GM23248 (cell line): ENCODE data around the gene UBE2E3. TPM values are rescaled to one million over a fixed set of nuclear protein-coding genes. Genes with fewer than 3 reads are reported as not detected.

Source experiments
- DNase-seq: peaks from one replicate; pipeline ENCODE4 v3.0.0-alpha.2; 2015
- H2AFZ ChIP-seq: fragments of 200-600 bp; sonication (generic); 2 replicates; pipeline ENCODE4 v1.6.1; 2016; ENCODE audit warnings: antibody characterized with exemption
- H3F3A ChIP-seq: fragments of 200-600 bp; sonication (generic); 2 replicates; pipeline ENCODE4 v1.6.1; 2016; ENCODE audit warnings: mild to moderate bottlenecking, antibody characterized with exemption, mixed run types; ENCODE audit not compliant: insufficient read depth
- H3K27ac ChIP-seq: fragments of 200-600 bp; sonication (generic); 2 replicates; pipeline ENCODE4 v1.5.1; 2016; ENCODE audit warnings: mild to moderate bottlenecking
- H3K27me3 ChIP-seq: fragments of 200-600 bp; sonication (generic); replicated peaks from 2 replicates; pipeline ENCODE4 v1.6.1; 2016; ENCODE audit warnings: mild to moderate bottlenecking; ENCODE audit not compliant: insufficient read depth
- H3K36me3 ChIP-seq: fragments of 200-600 bp; sonication (generic); 2 replicates; pipeline ENCODE4 v1.6.1; 2016; ENCODE audit warnings: low read depth, mild to moderate bottlenecking
- H3K4me1 ChIP-seq: fragments of 200-600 bp; sonication (generic); 2 replicates; pipeline ENCODE4 v1.6.1; 2016; ENCODE audit warnings: mild to moderate bottlenecking; ENCODE audit not compliant: insufficient read depth
- H3K4me2 ChIP-seq: fragments of 200-600 bp; sonication (generic); one replicate; pipeline ENCODE4 v1.6.1; 2016; ENCODE audit warnings: mild to moderate bottlenecking; ENCODE audit not compliant: unreplicated experiment
- H3K4me3 ChIP-seq: fragments of 200-600 bp; sonication (generic); 2 replicates; pipeline ENCODE4 v1.5.1; 2016; ENCODE audit warnings: mild to moderate bottlenecking
- H3K79me2 ChIP-seq: fragments of 200-600 bp; sonication (generic); 2 replicates; pipeline ENCODE4 v1.6.1; 2016; ENCODE audit warnings: mild to moderate bottlenecking; ENCODE audit not compliant: insufficient read depth
- H3K9ac ChIP-seq: fragments of 200-600 bp; sonication (generic); 2 replicates; pipeline ENCODE4 v1.6.1; 2016; ENCODE audit warnings: mild to moderate bottlenecking
- H3K9me2 ChIP-seq: fragments of 200-600 bp; sonication (generic); 2 replicates; pipeline ENCODE4 v1.6.1; 2016; ENCODE audit warnings: mixed run types, mild to moderate bottlenecking, moderate library complexity; ENCODE audit not compliant: insufficient read depth
- H3K9me3 ChIP-seq: fragments of 200-600 bp; sonication (generic); one replicate; pipeline ENCODE4 v1.6.1; 2017; ENCODE audit warnings: low read depth
- H4K20me1 ChIP-seq: fragments of 200-600 bp; sonication (generic); 2 replicates; pipeline ENCODE4 v1.6.0; 2016; ENCODE audit not compliant: insufficient read depth
- EZH2 ChIP-seq: fragments of 200-600 bp; sonication (generic); IDR thresholded peaks from 2 replicates; pipeline ENCODE4 v1.6.1; 2018; ENCODE audit warnings: antibody characterized with exemption, mild to moderate bottlenecking; ENCODE audit not compliant: insufficient read depth, poor library complexity, severe bottlenecking
- EZH2phosphoT487 ChIP-seq: fragments of 200-600 bp; sonication (generic); IDR thresholded peaks from 2 replicates; pipeline ENCODE4 v1.6.1; 2018; ENCODE audit warnings: antibody characterized with exemption, moderate library complexity, mild to moderate bottlenecking, low read depth; ENCODE audit not compliant: insufficient read depth
- WGBS, 2 experiments: methylation state at CpG; one replicate each; pipeline ENCODE4 v1.1.6; 2015 to 2017; ENCODE audit warnings: low lambda C conversion rate in 2 of 2, low coverage in 1 of 2; ENCODE audit errors: missing lambda C conversion rate in 2 of 2; 5-methylcytosine and 5-hydroxymethylcytosine counted together
- in situ Hi-C: fragments of 300-500 bp; cut with MboI; formaldehyde crosslinking; loops from 2 replicates; pipeline ENCODE4 v1.15.0; 2020
- polyA plus RNA-seq: library from polyadenylated mRNA; unstranded; fragments of >200 nt; fragmentation: Nextera tagmentation; extraction: Ambion mirVana; gene quantifications from 2 replicates; pipeline ENCODE4 v1.2.1, GENCODE V29; 2016
- total RNA-seq: library from RNA; depleted of rRNA; stranded (reverse); fragments of >200 nt; shearing (Covaris generic); gene quantifications from 2 replicates; pipeline ENCODE4 v1.2.3, GENCODE V29; 2014

The UBE2E3 gene
- total and polyA plus RNA-seq, 2 experiments from 2014 or later, result 142 to 168 TPM

DNA sequence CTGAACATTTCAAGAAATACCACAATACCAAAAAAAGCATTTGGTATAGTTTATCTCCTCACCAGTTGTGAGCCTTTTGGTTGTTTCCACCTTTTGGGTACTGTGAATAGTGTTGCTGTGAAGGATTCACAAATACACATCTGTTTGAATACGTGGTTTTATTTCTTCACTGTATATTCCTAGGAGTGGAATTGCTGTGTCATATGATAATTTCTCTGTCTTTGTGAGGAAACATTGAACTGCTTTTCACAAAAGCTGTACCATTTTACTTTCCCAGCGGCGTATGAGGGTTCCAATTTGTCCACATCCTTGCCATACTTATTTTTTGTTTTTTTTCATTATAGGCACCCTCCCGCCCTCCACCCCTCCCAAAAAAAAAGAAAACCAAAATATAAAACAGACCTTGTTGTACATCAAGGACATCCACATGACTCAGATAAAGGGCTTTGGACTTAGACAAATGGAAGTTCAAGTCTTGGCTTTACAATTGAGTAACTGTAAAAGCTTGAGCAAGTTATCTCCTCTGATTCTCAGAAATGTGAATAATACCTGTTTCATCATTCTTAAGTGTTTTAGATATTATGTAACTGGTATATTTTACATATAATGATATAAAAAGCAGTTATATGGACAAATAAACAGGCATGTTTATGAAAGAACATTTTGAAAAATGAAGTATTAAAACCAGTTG is 19.0 kb downstream of the UBE2E3 start:
- Histone ChIP-seq H3K4me3 (no peak overlapping the region), H2AFZ (no peak overlapping the region), H3K9ac (no peak overlapping the region), H3K9me3 (no peaks in the 10 kb centered on the region), H3K9me2 (no peaks in the 10 kb centered on the region), H3K27ac (no peak overlapping the region), H3K4me1 (no peaks in the 10 kb centered on the region), H4K20me1 (no peaks in the 10 kb centered on the region), H3K4me2 (no peak overlapping the region), H3K27me3 (no peaks in the 10 kb centered on the region), H3K79me2 (peaks cover 100% of the 10 kb centered on the region), H3K36me3 (peaks cover 5% of the 10 kb centered on the region), H3F3A (no peaks in the 10 kb centered on the region)
- DNase-seq, result peak; percentile 27
- WGBS, 2 experiments, result 85 to 88% methylated on average over 4 of the region's 4 CpGs
- TF ChIP-seq EZH2 (no peak), EZH2phosphoT487 (no peak)
- in situ Hi-C loops, result no loop called here

DNA sequence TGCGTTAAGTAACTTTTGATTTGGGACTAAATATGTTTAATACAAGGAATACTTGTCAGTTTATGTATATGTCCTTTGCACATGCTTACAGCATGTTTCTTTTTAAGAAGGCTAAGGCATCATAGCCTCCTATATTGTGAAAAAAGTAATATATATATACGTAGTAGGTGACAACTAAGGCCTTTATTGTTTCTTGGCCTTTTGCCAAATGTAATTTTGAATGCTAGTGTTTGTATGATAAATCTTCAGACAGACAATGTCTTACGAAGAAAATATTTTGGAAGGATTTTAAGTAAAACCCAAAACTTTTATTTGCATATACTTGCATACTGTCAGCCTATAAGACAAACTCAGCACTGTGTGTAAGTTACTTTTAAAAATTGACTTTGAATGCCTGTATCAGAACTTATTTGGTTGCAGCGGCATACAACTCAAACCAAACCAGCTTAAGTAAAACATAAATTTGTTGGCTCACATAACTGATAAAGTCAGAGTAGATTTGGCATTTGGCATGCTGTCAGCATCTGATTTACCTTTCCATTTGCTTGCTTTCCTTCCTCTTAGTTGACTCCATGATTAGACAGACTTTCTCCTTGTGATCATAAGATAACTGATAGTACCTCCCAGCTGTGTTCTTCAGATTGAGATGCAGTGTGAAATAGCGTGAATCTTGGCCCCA is 24.4 kb downstream of the UBE2E3 start:
- WGBS, 2 experiments, result 84 to 86% methylated on average over 5 of the region's 5 CpGs
- H3K27ac ChIP-seq, result no peak overlapping the region
- peaks cover 8% of the 10 kb centered on the region; the same call in 1 of the 2 replicates for H3K4me1 ChIP-seq
- no peaks in the 10 kb centered on the region for H3K9me3 ChIP-seq
- no peaks in the 10 kb centered on the region for H4K20me1 ChIP-seq
- DNase-seq, result no peak
- no peak overlapping the region for H3K4me3 ChIP-seq
- H3K9me2 ChIP-seq, result no peaks in the 10 kb centered on the region
- no peak overlapping the region for H3K4me2 ChIP-seq
- H3K9ac ChIP-seq, result no peak overlapping the region
- in situ Hi-C loops, result no loop called here
- H3K79me2 ChIP-seq, result peaks cover 100% of the 10 kb centered on the region
- no peaks in the 10 kb centered on the region for H3F3A ChIP-seq
- TF ChIP-seq EZH2 (no peak), EZH2phosphoT487 (no peak)
- H3K27me3 ChIP-seq, result no peaks in the 10 kb centered on the region
- H3K36me3 ChIP-seq, result no peaks in the 10 kb centered on the region
- no peak overlapping the region for H2AFZ ChIP-seq

DNA sequence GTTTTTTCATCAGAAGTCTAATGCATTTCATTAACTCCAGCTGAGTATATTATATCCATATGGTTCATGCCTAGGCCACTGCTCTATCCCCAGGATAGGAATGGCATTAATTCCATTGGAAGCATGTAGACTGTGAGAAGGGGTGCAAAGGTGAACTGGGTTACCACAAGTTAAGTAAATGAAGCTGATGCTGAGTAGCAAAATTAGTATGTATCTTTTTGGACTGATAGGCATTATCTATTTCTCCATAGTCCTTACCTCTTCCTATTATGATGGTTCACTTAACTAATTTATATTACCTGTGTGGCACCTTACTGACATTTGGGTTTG is 24.9 kb downstream of the UBE2E3 start:
- Histone ChIP-seq H3K9me2 (no peaks in the 10 kb centered on the region), H3K9ac (no peak overlapping the region), H3K27ac (no peak overlapping the region), H3K9me3 (no peaks in the 10 kb centered on the region), H3K36me3 (no peaks in the 10 kb centered on the region), H3K79me2 (peaks cover 100% of the 10 kb centered on the region), H3F3A (no peaks in the 10 kb centered on the region), H3K4me1 (peaks cover 12% of the 10 kb centered on the region), H3K4me3 (no peak overlapping the region), H2AFZ (no peak overlapping the region), H3K27me3 (no peaks in the 10 kb centered on the region), H4K20me1 (no peaks in the 10 kb centered on the region), H3K4me2 (no peak overlapping the region)
- DNase-seq, result no peak
- TF ChIP-seq EZH2 (no peak), EZH2phosphoT487 (no peak)
- in situ Hi-C loops, result no loop called here

DNA sequence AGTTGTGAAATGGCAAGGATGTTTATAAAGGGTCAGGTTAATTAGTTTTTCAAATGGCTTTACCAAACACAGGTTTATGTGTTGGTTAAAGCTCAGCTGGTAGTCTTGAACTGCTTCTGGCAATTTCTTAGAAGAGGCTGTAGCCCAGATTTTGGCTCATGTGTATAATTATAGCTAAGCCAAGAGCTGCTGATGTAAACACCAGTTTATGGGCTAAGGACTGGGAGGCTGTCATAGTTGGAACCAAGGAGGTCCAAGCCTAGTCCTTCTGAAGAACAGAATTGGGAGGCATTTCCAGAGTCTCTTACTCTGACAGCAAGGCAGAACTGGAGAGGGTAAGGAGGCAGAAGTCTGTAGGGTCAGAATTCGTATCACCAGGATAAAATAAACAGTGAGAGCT is 25.4 kb downstream of the UBE2E3 start:
- WGBS, 2 experiments, result 100% methylated on average over 1 of the region's 1 CpG
- peaks cover 100% of the 10 kb centered on the region for H3K79me2 ChIP-seq
- TF ChIP-seq EZH2, result no peak
- no peak for TF ChIP-seq EZH2phosphoT487
- H4K20me1 ChIP-seq, result no peaks in the 10 kb centered on the region
- no peak for DNase-seq
- no peak overlapping the region for H2AFZ ChIP-seq
- H3K27ac ChIP-seq, result no peak overlapping the region
- no peaks in the 10 kb centered on the region for H3K9me3 ChIP-seq
- H3K4me1 ChIP-seq, result peaks cover 17% of the 10 kb centered on the region
- H3K4me2 ChIP-seq, result no peak overlapping the region
- H3K9ac ChIP-seq, result no peak overlapping the region
- no peaks in the 10 kb centered on the region for H3F3A ChIP-seq
- H3K27me3 ChIP-seq, result no peaks in the 10 kb centered on the region
- in situ Hi-C loops, result no loop called here
- no peaks in the 10 kb centered on the region for H3K9me2 ChIP-seq
- no peaks in the 10 kb centered on the region for H3K36me3 ChIP-seq
- H3K4me3 ChIP-seq, result no peak overlapping the region
